NCI-H128 (cell line): Measurements from ENCODE around the gene ARAF.

ENCODE experiments used
- DNase-seq: peaks from one replicate; lab custom pipeline; 2025; ENCODE audit not compliant: unreplicated experiment; lab: John Stamatoyannopoulos, UW

The ARAF gene

DNA sequence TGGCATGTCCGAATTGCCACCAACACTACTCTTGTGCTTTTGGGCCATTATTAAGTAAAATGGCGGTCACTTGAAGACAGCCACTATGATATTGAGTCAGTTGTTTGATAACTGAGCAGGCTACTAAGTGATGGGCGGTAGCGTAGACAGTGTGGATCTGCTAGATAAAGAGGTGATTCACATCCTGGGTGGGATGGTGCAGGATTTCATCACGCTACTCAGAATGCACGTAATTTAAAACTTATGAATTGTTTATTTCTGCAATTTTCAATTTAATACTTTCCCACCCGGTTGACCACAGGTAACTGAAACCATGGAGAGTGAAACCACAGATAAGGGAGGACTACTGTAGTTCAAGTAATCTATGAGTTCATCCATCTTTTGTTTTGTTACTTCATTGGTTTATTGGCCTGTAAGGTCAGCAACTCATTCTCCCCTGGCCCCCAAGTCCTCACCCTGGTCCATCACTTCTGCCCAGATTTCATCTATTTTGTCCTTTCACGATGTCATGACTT lies 2.9 kb downstream of the ARAF start:
- DNase-seq: no peak

DNA sequence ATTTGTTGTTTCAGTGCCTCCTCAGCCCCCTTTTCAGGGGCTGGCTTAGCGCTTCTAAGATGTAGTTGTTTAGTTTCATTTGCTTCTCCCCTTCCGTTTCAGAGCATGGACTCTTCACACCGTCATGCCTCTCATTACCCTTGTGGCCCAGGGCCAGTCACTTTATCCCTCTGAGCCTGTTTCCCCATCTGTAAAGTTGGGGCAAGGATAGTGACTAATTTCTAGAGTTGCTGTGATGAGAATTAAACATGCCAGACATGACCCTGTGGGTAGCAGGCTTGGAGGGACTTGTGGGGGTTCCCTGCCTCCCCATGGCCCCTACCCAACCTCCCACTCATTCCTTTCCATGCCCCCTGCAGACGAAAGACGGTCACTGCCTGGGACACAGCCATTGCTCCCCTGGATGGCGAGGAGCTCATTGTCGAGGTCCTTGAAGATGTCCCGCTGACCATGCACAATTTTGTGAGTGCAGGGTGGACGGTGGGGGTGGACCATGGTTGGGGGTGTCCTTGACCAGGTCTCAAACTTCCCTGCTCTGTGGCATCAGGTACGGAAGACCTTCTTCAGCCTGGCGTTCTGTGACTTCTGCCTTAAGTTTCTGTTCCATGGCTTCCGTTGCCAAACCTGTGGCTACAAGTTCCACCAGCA lies 3.6 kb downstream of the ARAF start:
- DNase-seq: no peak

DNA sequence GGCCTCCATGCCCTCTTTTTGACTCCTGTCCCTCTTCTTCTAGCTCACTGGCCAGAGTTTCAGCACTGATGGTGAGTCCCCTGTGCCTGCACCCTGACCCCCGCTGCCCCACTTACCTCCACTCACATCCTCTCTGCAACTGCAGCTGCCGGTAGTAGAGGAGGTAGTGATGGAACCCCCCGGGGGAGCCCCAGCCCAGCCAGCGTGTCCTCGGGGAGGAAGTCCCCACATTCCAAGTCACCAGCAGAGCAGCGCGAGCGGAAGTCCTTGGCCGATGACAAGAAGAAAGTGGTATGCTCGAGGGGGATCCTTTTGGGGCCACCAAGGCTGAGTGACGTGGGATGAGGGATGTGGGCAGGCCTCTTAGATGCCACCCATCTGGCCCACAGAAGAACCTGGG lies 5.8 kb downstream of the ARAF start:
- DNase-seq: no peak

DNA sequence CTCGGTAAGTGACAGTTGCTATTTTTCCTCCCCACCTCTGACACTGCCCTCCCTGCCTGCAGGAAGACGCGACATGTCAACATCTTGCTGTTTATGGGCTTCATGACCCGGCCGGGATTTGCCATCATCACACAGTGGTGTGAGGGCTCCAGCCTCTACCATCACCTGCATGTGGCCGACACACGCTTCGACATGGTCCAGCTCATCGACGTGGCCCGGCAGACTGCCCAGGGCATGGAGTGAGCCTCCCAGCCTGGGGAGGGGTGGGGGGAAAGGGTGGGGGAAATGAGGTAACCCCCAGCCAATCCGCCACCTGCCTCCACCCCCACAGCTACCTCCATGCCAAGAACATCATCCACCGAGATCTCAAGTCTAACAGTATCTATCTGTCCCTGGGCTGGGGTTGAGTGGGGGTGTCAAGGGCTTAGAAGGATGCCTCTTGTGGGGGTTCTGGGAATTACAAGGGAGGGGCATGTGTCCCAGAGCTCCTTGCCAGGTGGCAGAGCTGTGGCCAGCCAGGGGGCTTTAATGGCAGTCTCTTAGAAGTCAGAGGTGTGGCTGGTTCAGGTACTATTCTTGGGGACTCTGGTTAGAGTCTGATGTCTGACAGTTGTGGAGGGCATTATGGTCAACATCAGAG lies 7.8 kb downstream of the ARAF start:
- no peak for DNase-seq

DNA sequence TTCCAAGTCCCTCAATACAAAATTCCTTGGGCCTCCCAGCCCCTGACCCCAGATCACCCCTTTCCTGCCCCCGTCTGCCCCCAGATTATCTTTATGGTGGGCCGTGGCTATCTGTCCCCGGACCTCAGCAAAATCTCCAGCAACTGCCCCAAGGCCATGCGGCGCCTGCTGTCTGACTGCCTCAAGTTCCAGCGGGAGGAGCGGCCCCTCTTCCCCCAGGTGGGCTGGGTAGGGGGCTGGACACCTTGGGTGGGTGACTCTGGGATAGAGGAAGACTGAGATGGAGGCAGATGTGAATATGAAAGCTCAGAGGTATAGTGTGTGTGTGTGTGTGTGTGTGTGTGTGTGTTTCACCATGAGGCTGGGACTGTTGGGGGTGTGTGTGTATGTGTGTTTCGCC lies 9.8 kb downstream of the ARAF start:
- DNase-seq: no peak

DNA sequence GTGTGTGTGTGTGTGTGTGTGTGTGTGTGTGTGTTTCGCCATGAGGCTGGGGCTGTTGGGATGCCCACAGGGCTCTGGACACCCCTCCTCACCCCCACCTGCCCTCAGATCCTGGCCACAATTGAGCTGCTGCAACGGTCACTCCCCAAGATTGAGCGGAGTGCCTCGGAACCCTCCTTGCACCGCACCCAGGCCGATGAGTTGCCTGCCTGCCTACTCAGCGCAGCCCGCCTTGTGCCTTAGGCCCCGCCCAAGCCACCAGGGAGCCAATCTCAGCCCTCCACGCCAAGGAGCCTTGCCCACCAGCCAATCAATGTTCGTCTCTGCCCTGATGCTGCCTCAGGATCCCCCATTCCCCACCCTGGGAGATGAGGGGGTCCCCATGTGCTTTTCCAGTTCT lies 10.2 kb downstream of the ARAF start:
- no peak for DNase-seq

DNA sequence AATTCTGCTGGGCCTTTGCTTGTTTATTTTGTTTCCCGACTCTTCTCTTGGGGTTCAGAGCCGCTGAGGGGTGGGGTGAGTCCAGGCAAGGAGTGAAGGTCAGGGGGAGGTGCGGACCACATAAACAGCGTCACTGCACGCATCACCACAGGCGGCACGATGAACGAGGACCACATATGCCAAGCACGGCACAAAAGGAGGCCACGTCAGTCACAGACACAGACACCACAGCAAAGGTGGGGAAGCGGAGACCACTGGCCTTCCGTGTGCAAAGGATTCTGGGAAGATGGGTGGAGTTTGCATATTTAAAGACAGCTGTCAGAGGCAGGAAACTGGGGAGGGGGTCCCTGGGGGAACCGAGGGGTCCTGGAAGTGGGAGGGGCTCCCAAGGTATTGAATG lies 10.9 kb downstream of the ARAF start:
- no peak for DNase-seq

DNA sequence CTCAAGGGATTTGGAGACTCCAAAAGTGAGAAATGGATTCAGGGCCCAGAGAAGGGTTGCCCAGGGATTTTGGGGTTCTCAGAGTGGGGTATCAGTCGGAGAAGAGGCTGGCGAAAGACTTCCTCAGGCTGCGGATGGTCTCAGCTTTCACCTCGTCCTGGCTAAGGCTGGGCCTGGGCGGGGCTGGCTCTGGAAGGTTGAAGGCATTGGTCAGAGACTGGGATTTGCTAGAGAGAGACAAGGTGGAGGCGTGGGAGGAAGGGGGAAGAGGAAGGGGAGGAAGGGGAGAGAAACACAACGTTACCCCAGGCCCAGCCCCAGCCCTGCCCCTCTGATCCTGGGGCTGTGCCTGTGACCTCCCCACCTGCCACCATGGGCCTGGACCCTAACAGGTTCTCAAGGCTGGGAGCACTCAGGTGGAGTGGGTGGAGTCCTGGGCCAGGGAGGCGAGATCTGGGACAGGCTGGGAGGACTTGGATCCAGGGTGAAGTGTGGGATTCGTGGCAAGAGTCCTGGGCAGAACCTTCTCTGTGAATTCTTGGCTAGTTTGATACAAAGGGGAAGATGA lies 11.9 kb downstream of the ARAF start:
- no peak for DNase-seq

DNA sequence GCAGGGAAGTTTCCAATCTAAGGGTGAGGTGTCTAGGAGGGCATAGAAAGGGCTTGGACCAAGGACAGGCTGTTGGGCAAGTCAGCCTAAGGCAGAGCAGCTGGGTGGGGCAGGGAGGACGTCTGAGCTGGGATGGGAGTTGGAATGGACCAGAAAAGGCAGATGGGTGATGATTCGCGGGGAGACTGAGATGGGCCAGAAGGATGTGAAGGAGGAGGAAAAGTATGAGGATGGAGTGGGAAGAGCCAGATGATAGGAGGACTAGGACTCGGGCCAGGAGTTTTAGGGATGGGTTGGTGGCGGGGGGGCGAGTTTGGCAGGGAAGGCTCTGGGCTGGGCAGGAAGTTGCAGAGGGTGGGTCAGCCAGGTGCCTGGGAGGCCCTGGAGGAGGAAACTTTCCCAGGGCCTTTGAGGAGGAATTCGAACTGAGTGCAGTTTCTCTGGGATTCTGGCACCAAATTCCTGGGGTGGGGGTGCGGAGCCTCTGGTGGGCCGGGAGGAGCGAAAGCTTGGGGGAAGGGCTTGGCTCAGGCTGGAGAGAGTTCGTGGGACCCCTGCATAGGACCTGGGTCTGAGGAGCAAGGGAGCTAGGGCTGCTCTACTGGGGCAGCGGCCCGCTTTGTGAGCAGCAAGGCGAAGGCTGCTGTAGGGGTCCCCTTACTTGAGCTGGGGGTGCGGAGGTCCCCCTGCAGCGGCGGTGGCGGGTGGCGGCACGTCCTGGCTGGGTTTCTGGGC lies 12.5 kb downstream of the ARAF start:
- no peak for DNase-seq

DNA sequence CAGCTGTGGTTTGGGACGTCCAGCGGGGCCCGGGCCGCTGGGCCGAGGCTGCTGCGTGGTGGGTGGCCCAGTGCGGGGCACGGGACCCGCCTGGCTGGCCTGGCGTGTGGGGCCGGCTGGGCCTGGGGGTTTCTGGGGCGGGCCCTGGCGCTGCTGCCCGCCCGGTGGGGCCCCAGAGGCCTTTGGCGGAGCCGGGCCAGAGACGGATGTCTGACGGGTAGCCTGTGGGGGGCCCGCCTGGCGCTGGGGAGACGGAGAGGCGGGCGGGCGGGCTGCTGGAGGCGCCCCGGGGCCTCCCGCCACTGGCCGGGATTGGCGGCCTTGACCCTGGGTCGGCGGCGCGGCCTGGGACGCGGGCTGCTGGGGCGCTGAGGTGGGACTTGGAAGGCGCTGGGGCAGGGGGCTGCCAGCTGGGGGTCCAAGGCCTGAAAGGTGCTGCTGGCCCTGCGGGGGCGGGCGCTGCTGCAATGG lies 13.1 kb downstream of the ARAF start:
- DNase-seq: no peak

DNA sequence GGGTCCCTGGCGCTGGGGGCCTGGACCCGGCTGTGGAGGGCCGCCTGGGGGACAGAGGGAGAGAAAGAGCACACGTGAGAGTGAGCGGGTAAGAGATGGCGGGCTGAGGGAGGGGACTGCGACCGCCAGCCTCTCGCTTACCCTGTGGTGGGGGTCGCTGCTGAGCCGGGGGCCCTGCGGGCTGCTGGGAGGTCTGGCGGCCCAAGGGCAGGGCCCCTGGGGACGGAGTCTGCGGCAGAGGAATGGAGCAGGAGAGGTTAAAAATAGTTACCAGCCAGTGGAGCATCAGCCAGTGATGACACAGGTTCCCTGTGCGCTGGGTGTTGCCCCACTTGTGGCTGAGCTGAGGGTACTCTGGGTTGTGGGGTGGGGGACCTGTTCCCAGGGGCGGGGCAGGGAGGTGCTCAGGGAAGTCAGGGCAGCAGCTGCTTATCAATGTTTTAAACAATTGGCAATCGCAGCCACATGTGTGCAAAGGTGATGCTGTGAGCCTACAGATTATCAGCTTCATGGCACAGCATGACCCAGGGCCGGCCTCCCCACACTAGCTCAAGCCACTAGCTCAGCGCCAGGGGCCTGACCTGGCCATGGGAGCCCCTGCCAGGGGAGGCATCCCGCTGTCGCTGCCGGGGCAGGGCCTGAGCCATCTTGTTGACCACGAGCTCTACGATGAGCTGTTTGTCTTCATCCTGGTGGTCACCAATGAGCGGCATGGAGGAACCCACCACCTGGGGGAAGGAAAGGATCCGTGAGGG lies 13.7 kb downstream of the ARAF start:
- DNase-seq: no peak

DNA sequence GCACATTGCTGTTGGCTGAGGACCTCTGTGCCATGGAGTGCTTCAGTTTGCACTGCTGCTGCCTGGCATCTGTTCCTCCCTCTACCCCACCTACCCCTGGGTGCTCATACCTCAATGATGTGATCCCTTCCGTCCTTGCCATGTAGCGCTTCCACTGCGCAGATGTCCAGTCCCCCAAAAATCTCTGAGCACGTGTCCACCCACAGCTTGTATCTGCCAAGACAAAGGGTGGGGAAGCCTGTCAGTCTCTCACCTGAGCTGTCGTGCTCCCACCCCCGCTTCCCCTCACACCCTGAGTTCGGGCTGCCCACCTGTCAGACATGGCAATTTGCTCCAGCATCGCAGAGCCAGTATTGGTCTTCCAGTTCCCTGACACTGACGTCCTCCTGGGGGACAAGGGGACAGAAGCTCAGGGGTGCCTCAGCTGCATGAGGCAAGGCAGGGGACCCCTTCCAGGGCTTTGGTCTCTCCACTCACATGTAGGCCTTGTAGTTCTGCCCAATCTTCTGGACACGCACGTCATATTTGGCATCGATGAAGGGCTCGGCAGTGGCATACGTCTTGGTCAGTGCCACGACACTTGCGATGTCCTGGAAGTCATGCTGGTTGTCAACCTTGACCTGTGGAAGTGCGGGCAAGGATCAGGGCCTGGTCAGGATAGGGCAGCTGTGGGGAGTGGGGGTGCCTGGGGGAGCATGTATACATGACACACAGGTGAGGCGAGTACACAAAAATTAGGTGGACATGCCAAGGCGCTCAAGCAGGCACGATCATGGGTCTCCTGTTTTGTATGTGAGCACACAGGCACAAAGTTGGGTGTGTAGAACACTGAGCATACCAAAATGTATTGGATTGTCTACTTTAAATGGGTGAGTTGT lies 15.3 kb downstream of the ARAF start:
- no peak for DNase-seq

DNA sequence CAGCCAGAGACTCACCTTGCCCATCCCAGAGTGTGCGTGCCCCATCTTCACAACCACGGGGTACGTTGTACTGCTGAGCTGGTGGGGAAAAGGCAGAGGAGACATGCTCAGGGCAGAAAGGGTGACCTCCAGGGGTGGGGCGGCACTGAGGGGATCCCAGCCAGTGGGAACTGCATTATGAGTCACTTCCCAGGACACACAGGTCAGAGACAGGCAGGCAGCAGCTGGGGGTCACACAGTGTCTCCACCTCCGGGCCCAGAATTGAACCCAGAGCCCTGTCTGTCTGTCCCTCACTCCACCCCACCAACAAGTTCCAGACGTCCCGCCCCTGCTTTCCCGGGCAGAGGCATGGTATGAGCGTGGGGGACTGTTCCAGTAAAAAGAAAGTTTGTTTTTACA lies 16.4 kb downstream of the ARAF start:
- DNase-seq: no peak

DNA sequence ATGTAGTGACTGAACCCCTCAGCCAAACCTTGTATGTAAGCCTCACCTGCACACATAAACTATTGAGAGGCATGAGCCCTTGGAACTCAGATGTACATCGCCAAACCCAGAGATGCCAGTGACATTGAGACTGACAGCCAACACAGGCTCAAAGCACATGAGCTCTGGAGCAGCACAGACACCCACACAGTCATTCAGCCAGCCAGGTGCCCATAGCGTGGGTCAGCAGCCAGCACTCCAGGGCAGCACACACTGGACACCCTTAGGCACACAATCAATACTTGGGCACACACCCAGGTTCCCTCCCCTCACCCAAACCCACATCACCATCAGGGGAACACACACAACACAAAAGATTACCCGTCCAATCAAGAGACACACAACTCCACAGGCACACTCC lies 16.9 kb downstream of the ARAF start:
- no peak for DNase-seq

DNA sequence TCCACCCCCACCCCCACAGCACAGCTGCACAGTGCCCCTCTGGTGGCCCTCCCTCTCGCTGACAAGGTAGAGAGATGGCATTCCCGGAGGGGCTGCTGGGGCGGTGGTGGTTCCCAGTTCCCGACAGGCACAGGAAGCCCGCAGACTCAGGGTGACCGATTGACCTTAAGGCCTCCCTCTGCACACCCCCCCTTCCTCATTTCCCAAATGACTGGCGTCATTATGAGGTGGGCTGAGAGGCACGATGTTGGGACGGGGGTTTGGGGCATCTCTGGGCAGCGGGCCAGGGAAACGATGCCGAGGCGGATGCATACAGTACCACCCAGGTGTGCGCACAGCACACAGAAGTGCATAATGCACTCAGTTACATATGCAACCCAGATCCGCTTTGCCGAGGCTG lies 17.7 kb downstream of the ARAF start:
- DNase-seq: no peak

DNA sequence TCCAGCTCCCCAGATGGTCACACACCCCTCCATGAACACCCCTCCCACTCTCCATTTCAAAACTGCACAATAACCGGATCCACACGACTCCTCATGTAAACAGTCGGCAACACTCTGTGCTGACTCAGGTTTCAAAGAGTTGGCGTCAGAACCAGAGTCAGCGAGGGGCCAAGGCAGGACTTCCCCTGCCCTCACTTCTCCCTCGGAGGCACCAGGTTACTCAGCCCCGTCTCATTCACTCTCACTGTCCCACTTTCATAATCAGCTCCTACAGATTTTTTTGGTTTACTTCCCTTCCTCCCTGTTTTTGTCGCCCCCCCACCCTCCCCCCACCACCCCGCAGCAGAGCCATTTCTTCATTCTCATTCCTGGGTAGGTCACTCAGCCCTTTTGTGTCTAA lies 18.5 kb downstream of the ARAF start:
- DNase-seq: no peak

DNA sequence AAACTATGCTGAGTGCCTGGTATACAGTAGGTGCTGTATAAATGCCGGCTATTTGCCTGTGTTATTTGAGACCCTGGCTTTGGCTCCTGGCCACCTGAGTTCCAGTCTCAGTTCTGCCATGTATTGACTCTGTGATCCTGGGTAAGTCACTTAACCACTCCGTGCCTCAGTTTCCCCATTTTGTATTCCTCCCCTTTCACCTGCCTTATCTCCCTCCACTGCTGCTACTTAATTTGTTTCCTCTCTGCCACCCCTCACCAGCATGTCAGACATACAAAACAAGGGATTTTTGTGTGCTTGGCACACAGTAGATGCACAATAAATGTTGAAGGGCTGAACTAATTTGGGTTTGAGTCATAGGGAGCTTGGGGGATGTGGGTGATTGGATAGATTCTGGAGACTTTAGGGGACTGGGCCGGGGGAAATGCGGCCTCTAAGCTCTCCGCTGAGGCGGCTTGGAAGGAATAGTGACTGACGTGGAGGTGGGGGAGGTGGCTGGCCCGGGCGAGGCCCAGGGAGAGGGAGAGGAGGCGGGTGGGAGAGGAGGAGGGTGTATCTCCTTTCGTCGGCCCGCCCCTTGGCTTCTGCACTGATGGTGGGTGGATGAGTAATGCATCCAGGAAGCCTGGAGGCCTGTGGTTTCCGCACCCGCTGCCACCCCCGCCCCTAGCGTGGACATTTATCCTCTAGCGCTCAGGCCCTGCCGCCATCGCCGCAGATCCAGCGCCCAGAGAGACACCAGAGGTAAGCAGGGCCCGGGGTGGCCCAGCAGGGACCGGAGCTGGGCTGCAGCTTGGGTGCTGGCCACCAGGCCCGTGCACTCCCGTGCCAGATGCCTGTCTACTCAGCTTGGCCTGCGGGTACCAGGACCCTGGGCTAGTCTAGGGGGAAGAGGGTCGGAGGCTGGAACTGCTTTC lies 21.0 kb downstream of the ARAF start, which contains the start of gene TIMP1:
Gene TIMP1 (plus strand): TSS at position 706 of the 917 bp plus-strand sequence. CDS start 980 bp downstream, outside the sequence.
- DNase-seq: no peak

DNA sequence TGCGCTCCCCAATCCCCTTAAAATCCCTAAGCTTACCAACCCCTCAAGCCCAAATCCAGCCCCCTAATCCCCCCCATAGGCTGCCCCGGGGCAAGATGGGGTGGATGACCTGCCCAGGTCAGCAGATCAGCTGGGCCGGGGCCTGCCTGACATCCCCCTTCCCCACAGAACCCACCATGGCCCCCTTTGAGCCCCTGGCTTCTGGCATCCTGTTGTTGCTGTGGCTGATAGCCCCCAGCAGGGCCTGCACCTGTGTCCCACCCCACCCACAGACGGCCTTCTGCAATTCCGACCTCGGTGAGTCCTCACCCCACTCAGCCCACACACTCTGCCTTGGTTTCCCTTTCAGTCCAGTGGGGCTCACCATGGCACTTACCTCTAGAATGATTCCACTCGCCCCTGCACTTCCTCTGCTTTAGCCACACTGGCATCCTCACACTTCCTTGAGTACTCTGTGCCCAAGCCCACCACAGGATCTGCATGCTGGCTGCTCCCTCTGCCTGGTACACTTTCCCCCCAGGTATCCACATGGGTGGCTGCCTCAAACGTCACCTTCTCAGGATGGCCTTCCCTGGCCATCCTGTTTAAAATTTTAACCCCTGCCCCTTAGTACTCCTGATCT lies 22.3 kb downstream of the ARAF start:
- DNase-seq: no peak
